ENCODE measurements around the gene TSHR.
"Not testable (repeated sequence)": the region's sequence is repeated elsewhere in the genome, so short reads cannot be mapped to it uniquely, and the experiment has no call there.

Gene TSHR

DNA sequence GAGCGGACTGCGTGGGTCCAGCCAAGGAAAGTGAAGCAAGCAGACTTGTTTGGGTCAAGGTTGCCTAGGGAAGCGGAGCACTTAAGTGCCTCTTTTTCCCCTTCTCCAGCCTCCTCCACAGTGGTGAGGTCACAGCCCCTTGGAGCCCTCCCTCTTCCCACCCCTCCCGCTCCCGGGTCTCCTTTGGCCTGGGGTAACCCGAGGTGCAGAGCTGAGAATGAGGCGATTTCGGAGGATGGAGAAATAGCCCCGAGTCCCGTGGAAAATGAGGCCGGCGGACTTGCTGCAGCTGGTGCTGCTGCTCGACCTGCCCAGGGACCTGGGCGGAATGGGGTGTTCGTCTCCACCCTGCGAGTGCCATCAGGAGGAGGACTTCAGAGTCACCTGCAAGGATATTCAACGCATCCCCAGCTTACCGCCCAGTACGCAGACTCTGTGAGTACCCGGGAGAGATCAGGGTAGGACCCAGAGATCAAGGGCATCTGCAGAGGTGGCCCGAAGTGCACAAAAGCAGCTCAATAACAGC, at the start of gene TSHR:
Gene TSHR, plus strand, starts transcription at position 206 of the 526 bp plus-strand sequence. Its CDS starts 60 bp downstream, at position 266.
- Histone ChIP-seq H3K9ac (ENCODE audit: low read length in 5 of 5) (peak within 1 kb of the TSS in 3 of 5 donors; percentile 52 to 62 (median 57)), H3K9me3 (ENCODE audit: control insufficient read depth in 5 of 5, low read length in 5 of 5) (no peaks in the 10 kb centered on the region), H3K4me1 (ENCODE audit: control insufficient read depth in 5 of 5, insufficient read depth in 5 of 5, low read length in 5 of 5) (peaks cover 4 to 15% (median 13%) of the 10 kb centered on the region in 5 donors), H3K27ac (ENCODE audit: low read depth, low read length) (no peak within 1 kb of the TSS), H3K4me3 (ENCODE audit: low read depth in 1 of 5, low read length in 5 of 5) (peak within 1 kb of the TSS; percentile 63 to 79 (median 68)), H3K36me3 (ENCODE audit: control insufficient read depth in 5 of 5, insufficient read depth in 5 of 5, low read length in 5 of 5) (no peaks in the 10 kb centered on the region), H3K27me3 (ENCODE audit: control insufficient read depth in 5 of 5, insufficient read depth in 4 of 5, low read length in 5 of 5) (peaks cover 0 to 10% (median 7%) of the 10 kb centered on the region in 5 donors)

DNA sequence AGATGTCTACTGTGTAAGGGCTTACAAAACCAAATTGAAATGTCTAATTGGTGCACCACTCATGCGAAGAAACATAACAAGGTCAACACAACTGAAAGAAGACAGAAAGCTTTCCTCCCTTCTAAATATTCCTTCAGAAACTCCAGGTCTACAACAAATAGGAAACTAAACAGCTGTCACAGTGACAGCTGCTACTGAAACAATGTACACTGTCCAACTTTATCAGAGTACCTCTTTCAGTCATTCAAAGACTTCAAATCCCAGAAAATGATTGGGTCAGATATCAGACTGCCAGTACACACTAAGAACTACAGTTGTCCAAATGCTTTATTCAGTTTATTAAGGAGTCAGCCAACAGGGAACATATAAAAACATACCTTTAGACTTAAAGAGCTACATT, 49.1 kb upstream of the TSHR start:
- Histone ChIP-seq H3K9me3 (ENCODE audit: control insufficient read depth in 5 of 5, low read length in 5 of 5) (no peaks in the 10 kb centered on the region), H3K27me3 (ENCODE audit: control insufficient read depth in 5 of 5, insufficient read depth in 4 of 5, low read length in 5 of 5) (no peaks in the 10 kb centered on the region), H3K9ac (ENCODE audit: low read length in 5 of 5) (no peak overlapping the region), H3K4me1 (ENCODE audit: control insufficient read depth in 5 of 5, insufficient read depth in 5 of 5, low read length in 5 of 5) (no peaks in the 10 kb centered on the region), H3K36me3 (ENCODE audit: control insufficient read depth in 5 of 5, insufficient read depth in 5 of 5, low read length in 5 of 5) (peaks cover 0 to 5% (median 0%) of the 10 kb centered on the region in 5 donors), H3K4me3 (ENCODE audit: low read depth in 1 of 5, low read length in 5 of 5) (no peak overlapping the region), H3K27ac (ENCODE audit: low read depth, low read length) (no peak overlapping the region)

DNA sequence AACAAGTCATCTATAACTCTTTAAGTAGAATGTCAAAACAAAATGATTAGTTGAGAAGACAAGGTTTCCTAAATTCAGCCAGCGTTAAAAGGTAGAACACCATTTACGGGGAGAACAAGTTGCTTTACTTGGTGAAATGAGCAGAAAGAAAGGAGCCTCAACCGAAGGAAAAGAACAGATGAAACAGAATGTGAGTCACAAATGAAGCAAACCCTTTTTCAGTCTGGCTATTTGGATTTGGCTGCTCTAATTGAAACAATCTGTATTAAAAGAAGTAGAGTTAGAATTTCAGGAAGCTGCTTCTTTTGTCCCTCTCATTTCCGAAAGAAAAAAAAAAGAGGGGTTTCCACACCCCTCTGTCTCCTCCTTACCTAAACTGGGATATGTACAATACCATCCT, 48.5 kb upstream of the TSHR start:
- no peaks in the 10 kb centered on the region for H3K27me3 ChIP-seq (ENCODE audit: control insufficient read depth in 5 of 5, insufficient read depth in 4 of 5, low read length in 5 of 5)
- H3K4me1 ChIP-seq (ENCODE audit: control insufficient read depth in 5 of 5, insufficient read depth in 5 of 5, low read length in 5 of 5) = no peaks in the 10 kb centered on the region
- no peak overlapping the region for H3K9ac ChIP-seq (ENCODE audit: low read length in 5 of 5)
- H3K9me3 ChIP-seq (ENCODE audit: control insufficient read depth in 5 of 5, low read length in 5 of 5) = no peaks in the 10 kb centered on the region
- peaks cover 0 to 5% (median 0%) of the 10 kb centered on the region in 5 donors for H3K36me3 ChIP-seq (ENCODE audit: control insufficient read depth in 5 of 5, insufficient read depth in 5 of 5, low read length in 5 of 5)
- no peak overlapping the region for H3K4me3 ChIP-seq (ENCODE audit: low read depth in 1 of 5, low read length in 5 of 5)
- H3K27ac ChIP-seq (ENCODE audit: low read depth, low read length) = no peak overlapping the region

DNA sequence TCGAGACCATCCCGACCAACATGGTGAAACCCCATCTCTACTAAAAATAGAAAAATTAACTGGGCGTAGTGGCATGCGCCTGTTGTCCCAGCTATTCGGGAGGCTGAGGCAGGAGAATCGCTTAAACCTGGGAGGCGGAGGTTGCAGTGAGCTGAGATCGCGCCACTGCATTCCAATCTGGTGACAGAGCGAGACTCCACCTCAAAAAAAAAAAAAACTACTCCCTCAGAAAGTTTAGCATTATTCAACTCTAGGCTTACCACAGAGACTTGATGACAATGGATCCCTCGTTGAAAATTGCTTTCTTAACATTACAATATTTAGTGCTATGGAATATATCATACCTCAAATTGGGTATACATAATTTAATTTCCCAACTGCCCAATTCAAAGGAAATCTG, 43.4 kb upstream of the TSHR start:
- not testable (repeated sequence) for H3K9ac ChIP-seq (ENCODE audit: low read length in 5 of 5); H3K4me3 ChIP-seq (ENCODE audit: low read depth in 1 of 5, low read length in 5 of 5); H3K4me1 ChIP-seq (ENCODE audit: control insufficient read depth in 5 of 5, insufficient read depth in 5 of 5, low read length in 5 of 5); H3K27ac ChIP-seq (ENCODE audit: low read depth, low read length); H3K27me3 ChIP-seq (ENCODE audit: control insufficient read depth in 5 of 5, insufficient read depth in 4 of 5, low read length in 5 of 5); H3K9me3 ChIP-seq (ENCODE audit: control insufficient read depth in 5 of 5, low read length in 5 of 5)
- H3K36me3 ChIP-seq (ENCODE audit: control insufficient read depth in 5 of 5, insufficient read depth in 5 of 5, low read length in 5 of 5) = peaks cover 0 to 19% (median 12%) of the 10 kb centered on the region in 5 donors

DNA sequence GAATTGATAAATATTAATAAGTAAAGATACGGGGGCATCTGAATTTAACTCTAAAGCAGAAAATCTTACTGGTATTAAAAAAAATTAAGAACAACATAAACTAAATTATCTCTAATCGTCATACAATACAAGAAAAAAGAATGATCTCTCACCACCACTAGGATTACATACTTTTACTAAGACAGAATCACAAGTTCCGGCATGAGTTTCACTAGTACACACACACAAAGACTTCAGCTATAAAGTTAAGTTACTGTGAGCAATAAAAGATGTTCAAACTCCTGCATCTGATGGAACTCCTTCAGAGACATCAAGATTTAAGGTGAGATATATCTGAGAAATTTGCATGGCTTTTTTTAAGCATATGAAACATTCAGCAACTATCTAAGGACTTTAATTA, 35.8 kb upstream of the TSHR start:
- Histone ChIP-seq H3K9me3 (ENCODE audit: control insufficient read depth in 5 of 5, low read length in 5 of 5) (no peaks in the 10 kb centered on the region), H3K27me3 (ENCODE audit: control insufficient read depth in 5 of 5, insufficient read depth in 4 of 5, low read length in 5 of 5) (no peaks in the 10 kb centered on the region), H3K4me3 (ENCODE audit: low read depth in 1 of 5, low read length in 5 of 5) (no peak overlapping the region), H3K36me3 (ENCODE audit: control insufficient read depth in 5 of 5, insufficient read depth in 5 of 5, low read length in 5 of 5) (peaks cover 0 to 13% (median 7%) of the 10 kb centered on the region in 5 donors), H3K27ac (ENCODE audit: low read depth, low read length) (no peak overlapping the region), H3K9ac (ENCODE audit: low read length in 5 of 5) (no peak overlapping the region), H3K4me1 (ENCODE audit: control insufficient read depth in 5 of 5, insufficient read depth in 5 of 5, low read length in 5 of 5) (no peaks in the 10 kb centered on the region)

DNA sequence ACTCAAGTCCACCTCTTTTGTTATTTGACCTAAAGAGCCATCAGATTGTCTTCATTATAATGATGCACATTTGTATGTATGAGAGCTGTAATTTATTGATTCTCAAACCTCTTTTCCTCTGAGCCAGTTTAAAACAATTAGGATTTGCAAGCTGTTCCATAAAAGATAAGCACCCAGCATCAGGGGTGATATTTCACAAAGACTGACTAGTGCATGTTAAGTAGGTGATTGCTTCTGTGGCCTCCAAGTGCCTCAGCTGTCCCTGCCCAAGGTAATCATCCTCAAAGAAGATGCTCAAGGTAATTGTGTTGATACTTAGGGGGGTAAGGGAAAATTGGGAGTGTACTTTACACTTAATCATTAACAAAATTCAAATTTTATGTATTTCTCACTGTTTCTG, 32.1 kb upstream of the TSHR start:
- Histone ChIP-seq H3K27ac (ENCODE audit: low read depth, low read length) (no peak overlapping the region), H3K9ac (ENCODE audit: low read length in 5 of 5) (no peak overlapping the region), H3K27me3 (ENCODE audit: control insufficient read depth in 5 of 5, insufficient read depth in 4 of 5, low read length in 5 of 5) (no peaks in the 10 kb centered on the region), H3K36me3 (ENCODE audit: control insufficient read depth in 5 of 5, insufficient read depth in 5 of 5, low read length in 5 of 5) (no peaks in the 10 kb centered on the region), H3K9me3 (ENCODE audit: control insufficient read depth in 5 of 5, low read length in 5 of 5) (peaks cover 0 to 8% (median 3%) of the 10 kb centered on the region in 5 donors), H3K4me3 (ENCODE audit: low read depth in 1 of 5, low read length in 5 of 5) (no peak overlapping the region), H3K4me1 (ENCODE audit: control insufficient read depth in 5 of 5, insufficient read depth in 5 of 5, low read length in 5 of 5) (no peaks in the 10 kb centered on the region)

DNA sequence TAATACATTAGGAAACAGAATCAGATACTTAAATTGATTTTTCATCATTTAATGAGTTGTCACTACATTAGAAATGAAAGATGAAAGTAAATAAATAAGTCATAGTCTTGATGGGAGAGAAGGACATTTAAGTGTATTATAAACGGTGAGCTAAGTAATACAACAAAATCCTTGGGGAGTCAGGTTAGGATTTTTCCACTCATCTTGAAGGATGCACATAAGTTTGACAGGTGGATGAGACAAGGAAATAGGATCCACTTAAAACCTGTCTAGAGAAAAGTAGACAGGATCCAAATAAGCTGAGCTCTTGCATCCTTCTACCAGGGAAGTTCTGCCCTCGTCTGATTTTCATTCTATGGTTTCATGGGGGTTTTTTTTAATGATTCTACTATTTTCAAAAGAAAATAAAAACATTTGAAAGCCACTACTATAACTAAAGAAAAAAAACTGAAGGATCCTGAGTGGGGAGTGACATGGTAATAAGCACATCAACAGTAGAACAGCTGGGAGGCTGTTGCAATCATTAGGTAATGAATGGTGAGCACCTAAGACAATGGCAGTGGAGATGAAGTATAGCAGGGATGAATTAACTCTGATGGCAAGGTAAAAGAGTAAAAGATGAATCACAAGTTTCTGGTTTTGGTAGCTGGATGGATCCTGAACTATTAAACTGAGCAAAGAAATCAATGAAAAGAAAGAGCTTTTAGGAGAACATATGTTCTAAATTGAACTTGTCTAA, 30.9 kb upstream of the TSHR start:
- Histone ChIP-seq H3K27ac (ENCODE audit: low read depth, low read length) (no peak overlapping the region), H3K9me3 (ENCODE audit: control insufficient read depth in 5 of 5, low read length in 5 of 5) (peaks cover 0 to 10% (median 3%) of the 10 kb centered on the region in 5 donors), H3K9ac (ENCODE audit: low read length in 5 of 5) (no peak overlapping the region), H3K36me3 (ENCODE audit: control insufficient read depth in 5 of 5, insufficient read depth in 5 of 5, low read length in 5 of 5) (no peaks in the 10 kb centered on the region), H3K4me1 (ENCODE audit: control insufficient read depth in 5 of 5, insufficient read depth in 5 of 5, low read length in 5 of 5) (no peaks in the 10 kb centered on the region), H3K27me3 (ENCODE audit: control insufficient read depth in 5 of 5, insufficient read depth in 4 of 5, low read length in 5 of 5) (no peaks in the 10 kb centered on the region), H3K4me3 (ENCODE audit: low read depth in 1 of 5, low read length in 5 of 5) (no peak overlapping the region)

DNA sequence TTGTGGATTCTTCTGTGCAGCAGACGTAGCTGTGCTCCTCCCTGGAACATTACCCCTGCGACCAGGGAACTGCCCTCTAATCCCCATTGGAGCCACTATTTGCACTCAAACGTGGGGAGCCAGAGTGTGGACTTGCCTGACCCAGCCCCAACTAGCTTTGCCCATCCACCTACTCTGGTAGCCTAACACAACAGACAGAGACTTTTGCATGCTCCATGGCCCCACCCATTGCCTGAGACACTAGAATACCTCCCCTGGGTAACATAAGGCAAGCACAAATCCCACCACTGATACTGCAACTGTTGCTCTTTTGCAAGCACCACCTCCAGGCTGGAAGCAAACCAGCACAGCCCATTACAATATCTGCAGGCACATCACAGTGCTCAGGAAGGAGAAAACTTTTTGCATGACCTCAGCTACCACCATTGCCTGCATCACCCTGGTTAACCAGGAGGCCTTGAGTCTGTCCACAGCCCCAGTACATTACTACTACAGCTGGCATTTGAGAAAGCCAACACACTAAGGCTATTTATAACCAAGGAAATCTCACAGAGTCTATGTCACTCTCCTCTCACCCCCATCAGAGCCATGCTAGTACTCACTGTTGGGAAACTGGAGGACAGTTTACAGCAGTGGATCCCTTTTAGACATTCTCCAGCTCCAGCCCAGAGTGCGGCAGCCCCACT, 28.9 kb upstream of the TSHR start:
- Histone ChIP-seq H3K4me1 (ENCODE audit: control insufficient read depth in 5 of 5, insufficient read depth in 5 of 5, low read length in 5 of 5) (no peaks in the 10 kb centered on the region), H3K27ac (ENCODE audit: low read depth, low read length) (no peak overlapping the region), H3K4me3 (ENCODE audit: low read depth in 1 of 5, low read length in 5 of 5) (no peak overlapping the region), H3K27me3 (ENCODE audit: control insufficient read depth in 5 of 5, insufficient read depth in 4 of 5, low read length in 5 of 5) (no peaks in the 10 kb centered on the region), H3K36me3 (ENCODE audit: control insufficient read depth in 5 of 5, insufficient read depth in 5 of 5, low read length in 5 of 5) (no peaks in the 10 kb centered on the region), H3K9ac (ENCODE audit: low read length in 5 of 5) (no peak overlapping the region), H3K9me3 (ENCODE audit: control insufficient read depth in 5 of 5, low read length in 5 of 5) (peaks cover 0 to 10% (median 3%) of the 10 kb centered on the region in 5 donors)

DNA sequence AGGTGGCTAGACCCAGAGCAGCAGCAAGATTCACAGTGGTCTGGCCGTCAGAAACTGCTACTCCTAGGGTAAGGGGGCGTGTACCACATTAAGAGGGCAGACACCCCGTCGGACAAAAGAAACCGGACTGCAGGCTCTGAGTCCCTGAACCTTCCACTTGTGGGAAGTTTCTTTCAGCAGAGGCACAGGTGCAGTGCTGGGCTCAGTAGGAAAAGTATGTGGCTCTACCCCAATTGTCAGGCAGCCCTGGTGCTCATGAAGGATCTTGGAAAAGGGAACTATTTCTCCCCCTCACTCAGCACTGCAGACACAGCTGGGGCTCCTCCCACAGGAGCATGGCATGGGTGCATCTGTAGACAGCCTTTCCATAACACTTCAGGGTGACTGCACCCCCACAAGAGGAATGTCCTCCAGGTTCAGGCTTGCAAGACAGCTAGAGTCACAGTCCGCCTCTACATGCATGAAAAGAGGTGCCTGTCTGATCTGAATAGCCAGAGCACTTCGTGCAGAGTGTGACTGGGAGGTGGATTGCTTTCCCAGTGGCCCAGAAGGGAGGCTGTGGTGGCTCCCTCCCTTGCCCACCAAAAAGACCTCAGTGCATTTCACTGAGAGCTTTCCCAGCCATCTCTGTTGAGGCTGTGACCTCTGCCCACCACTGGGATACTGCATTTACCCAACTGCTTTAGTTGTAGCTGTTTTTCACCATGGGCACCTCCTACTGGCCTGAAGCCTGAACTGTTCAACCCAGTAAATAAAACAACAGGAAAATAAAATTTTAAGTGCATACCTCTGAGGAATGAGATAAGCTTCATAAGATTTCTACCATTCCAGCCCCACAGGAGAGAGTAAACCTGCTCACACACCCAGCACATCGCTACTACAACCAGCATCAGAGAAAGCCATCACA, 28.1 kb upstream of the TSHR start:
- Histone ChIP-seq H3K27ac (ENCODE audit: low read depth, low read length) (no peak overlapping the region), H3K4me1 (ENCODE audit: control insufficient read depth in 5 of 5, insufficient read depth in 5 of 5, low read length in 5 of 5) (no peaks in the 10 kb centered on the region), H3K27me3 (ENCODE audit: control insufficient read depth in 5 of 5, insufficient read depth in 4 of 5, low read length in 5 of 5) (no peaks in the 10 kb centered on the region), H3K36me3 (ENCODE audit: control insufficient read depth in 5 of 5, insufficient read depth in 5 of 5, low read length in 5 of 5) (no peaks in the 10 kb centered on the region), H3K4me3 (ENCODE audit: low read depth in 1 of 5, low read length in 5 of 5) (no peak overlapping the region), H3K9ac (ENCODE audit: low read length in 5 of 5) (no peak overlapping the region), H3K9me3 (ENCODE audit: control insufficient read depth in 5 of 5, low read length in 5 of 5) (peaks cover 0 to 10% (median 3%) of the 10 kb centered on the region in 5 donors)

Data from subcutaneous abdominal adipose tissue (tissue), 5 donors.